IMR-90 (cell line): ENCODE results near the gene NSUN6.

Experiments used
- CTCF ChIP-seq: conservative IDR thresholded peaks from 2 replicates; pipeline ENCODE4 v1.5.1; 2012; ENCODE audit warnings: mild to moderate bottlenecking, low read depth, low read length, improper control_type of control experiment
- MAZ ChIP-seq: IDR thresholded peaks from 2 replicates; pipeline ENCODE4 v1.6.1; 2012; ENCODE audit warnings: low read depth, mild to moderate bottlenecking, low read length, improper control_type of control experiment, moderate library complexity, borderline replicate concordance
- NFE2L2 ChIP-seq: fragments of 150-350 bp; IDR thresholded peaks from 2 replicates; pipeline ENCODE4 v1.6.1; 2016; ENCODE audit warnings: low read depth, mild to moderate bottlenecking, low read length
- POLR2A ChIP-seq: IDR thresholded peaks from 2 replicates; pipeline ENCODE4 v1.6.1; 2012; ENCODE audit warnings: mild to moderate bottlenecking, low read depth, low read length

- TF ChIP-seq CTCF (no peak), POLR2A (no peak), NFE2L2 (no peak), MAZ (no peak)
These were observed 84.0 kb downstream of the NSUN6 start for GRCh38 chr10:18567343-18567856.
